OCI-LY3 (cell line): ENCODE results near the gene AMFR.

Experiments used
- H2AFZ ChIP-seq: fragments of 200-600, 300-600 bp; shearing (Covaris generic); 2 replicates; pipeline ENCODE4 v1.6.0; 2014; ENCODE audit warnings: antibody characterized with exemption, low read depth, low read length
- H3K27ac ChIP-seq: fragments of 200-600, 300-600 bp; sonication (generic); 2 replicates; pipeline ENCODE4 v1.5.1; 2014; ENCODE audit warnings: mild to moderate bottlenecking, low read length, moderate library complexity, mixed read lengths
- H3K27me3 ChIP-seq: fragments of 200-600, 300-600 bp; sonication (generic); 2 replicates; pipeline ENCODE4 v1.6.1; 2014; ENCODE audit warnings: low read depth, low read length, mixed read lengths
- H3K36me3 ChIP-seq: fragments of 200-600, 300-600 bp; sonication (generic); replicated peaks from 2 replicates; pipeline ENCODE3; 2014; ENCODE audit warnings: low read depth, low read length, mixed read lengths
- H3K4me1 ChIP-seq: fragments of 300-600, 200-600 bp; sonication (generic); 2 replicates; pipeline ENCODE4 v1.6.1; 2014; ENCODE audit warnings: low read length, mixed read lengths
- H3K4me2 ChIP-seq: fragments of 200-600, 300-600 bp; sonication (generic); 2 replicates; pipeline ENCODE4 v1.6.1; 2014; ENCODE audit warnings: low read length, mixed read lengths
- H3K4me3 ChIP-seq: fragments of 300-600, 200-600 bp; sonication (generic); 2 replicates; pipeline ENCODE4 v1.5.1; 2014; ENCODE audit warnings: antibody characterized with exemption, mild to moderate bottlenecking, low read length, moderate library complexity
- H3K79me2 ChIP-seq: fragments of 300-600, 200-600 bp; shearing (Covaris generic); 2 replicates; pipeline ENCODE4 v1.6.1; 2014; ENCODE audit warnings: mild to moderate bottlenecking, low read length, mixed read lengths
- H3K9ac ChIP-seq: fragments of 300-600, 200-600 bp; shearing (Covaris generic); 2 replicates; pipeline ENCODE4 v1.6.0; 2014; ENCODE audit warnings: mild to moderate bottlenecking, low read length, moderate library complexity
- H3K9me3 ChIP-seq: fragments of 200-600, 300-600 bp; shearing (Covaris generic); 2 replicates; pipeline ENCODE4 v1.6.1; 2014; ENCODE audit warnings: low read length, mixed read lengths; ENCODE audit not compliant: insufficient read depth
- H4K20me1 ChIP-seq: fragments of 200-600, 300-600 bp; sonication (generic); 2 replicates; pipeline ENCODE4 v1.6.1; 2016; ENCODE audit warnings: low read length, mixed read lengths; ENCODE audit not compliant: insufficient read depth
- EZH2phosphoT487 ChIP-seq: fragments of 200-600 bp; shearing (Covaris generic); IDR thresholded peaks from 2 replicates; pipeline ENCODE4 v1.6.1; 2018; ENCODE audit warnings: antibody characterized with exemption, mixed run types, low read depth
- TF ChIP-seq, protein P1 (sequence below): fragments of 200-600, 300-600 bp; sonication (generic); IDR thresholded peaks from 2 replicates; pipeline ENCODE4 v1.5.1; 2014; ENCODE audit warnings: antibody characterized with exemption, low read length, low read depth

The AMFR gene

DNA sequence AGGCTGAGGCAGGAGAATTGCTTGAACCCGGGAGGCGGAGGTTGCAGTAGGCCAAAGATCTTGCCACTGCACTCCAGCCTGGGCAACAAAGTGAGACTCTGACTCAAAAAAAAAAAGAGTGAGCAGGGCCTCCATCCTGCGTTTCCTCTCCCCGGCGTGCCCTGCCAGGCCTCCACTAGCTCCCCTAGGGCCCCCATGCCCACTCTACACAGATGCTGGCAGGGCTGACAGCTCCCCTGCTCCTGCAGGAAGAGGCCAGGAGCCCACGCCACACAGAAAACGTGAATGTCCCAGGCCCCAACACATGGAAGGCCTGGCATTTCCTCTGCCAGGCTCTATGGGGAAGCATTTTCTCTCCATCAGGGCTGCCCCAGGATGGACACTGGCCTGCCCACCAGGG is 109.4 kb downstream of the AMFR start:
- no peaks in the 10 kb centered on the region for H3K27me3 ChIP-seq

DNA sequence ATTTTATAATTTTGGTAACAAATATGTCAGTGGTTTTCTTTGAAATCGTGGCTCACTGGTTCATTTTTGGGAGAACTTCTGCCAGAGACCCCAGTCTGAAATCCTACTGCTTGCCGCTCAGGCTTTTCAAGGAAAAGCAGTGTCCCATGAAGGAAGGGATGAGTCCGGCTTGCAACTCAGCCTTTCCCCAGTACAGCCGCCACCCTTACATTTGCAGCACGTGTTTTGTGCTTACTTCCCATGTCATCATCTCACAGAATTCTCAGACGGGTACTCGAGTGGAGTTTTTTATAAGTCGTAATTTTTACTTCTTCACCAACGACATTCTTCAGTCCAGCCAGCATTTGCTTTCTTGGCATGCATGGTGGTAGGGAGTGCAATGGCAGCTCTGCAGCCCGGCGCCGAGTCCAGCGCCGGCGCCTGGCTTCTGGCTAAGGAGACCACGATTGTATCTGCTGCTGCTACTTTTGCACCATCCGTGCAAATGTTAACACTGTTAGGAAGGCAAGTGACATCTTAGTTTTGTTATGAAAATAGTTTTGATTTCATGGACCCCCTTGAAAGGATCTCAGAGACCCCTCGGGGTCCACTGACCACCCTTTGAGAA is 111.0 kb downstream of the AMFR start:
- TF ChIP-seq EZH2phosphoT487 = no peak
- TF ChIP-seq, protein P1, sequence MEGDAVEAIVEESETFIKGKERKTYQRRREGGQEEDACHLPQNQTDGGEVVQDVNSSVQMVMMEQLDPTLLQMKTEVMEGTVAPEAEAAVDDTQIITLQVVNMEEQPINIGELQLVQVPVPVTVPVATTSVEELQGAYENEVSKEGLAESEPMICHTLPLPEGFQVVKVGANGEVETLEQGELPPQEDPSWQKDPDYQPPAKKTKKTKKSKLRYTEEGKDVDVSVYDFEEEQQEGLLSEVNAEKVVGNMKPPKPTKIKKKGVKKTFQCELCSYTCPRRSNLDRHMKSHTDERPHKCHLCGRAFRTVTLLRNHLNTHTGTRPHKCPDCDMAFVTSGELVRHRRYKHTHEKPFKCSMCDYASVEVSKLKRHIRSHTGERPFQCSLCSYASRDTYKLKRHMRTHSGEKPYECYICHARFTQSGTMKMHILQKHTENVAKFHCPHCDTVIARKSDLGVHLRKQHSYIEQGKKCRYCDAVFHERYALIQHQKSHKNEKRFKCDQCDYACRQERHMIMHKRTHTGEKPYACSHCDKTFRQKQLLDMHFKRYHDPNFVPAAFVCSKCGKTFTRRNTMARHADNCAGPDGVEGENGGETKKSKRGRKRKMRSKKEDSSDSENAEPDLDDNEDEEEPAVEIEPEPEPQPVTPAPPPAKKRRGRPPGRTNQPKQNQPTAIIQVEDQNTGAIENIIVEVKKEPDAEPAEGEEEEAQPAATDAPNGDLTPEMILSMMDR = no peak
- no peaks in the 10 kb centered on the region for H4K20me1 ChIP-seq
- H3K27me3 ChIP-seq = no peaks in the 10 kb centered on the region
- no peak overlapping the region for H3K9ac ChIP-seq
- H3K27ac ChIP-seq = no peak overlapping the region
- no peaks in the 10 kb centered on the region for H3K79me2 ChIP-seq
- no peak overlapping the region for H2AFZ ChIP-seq
- no peak overlapping the region for H3K4me3 ChIP-seq
- H3K4me2 ChIP-seq = no peak overlapping the region
- H3K36me3 ChIP-seq = no peaks in the 10 kb centered on the region
- H3K9me3 ChIP-seq = no peaks in the 10 kb centered on the region
- peaks cover 4% of the 10 kb centered on the region for H3K4me1 ChIP-seq

More for the DNA sequence above, 109.4 kb downstream of the AMFR start:
- H2AFZ ChIP-seq = no peak overlapping the region
- no peak overlapping the region for H3K27ac ChIP-seq
- no peak overlapping the region for H3K4me3 ChIP-seq
- H4K20me1 ChIP-seq = no peaks in the 10 kb centered on the region
- TF ChIP-seq, protein P1 = no peak
- TF ChIP-seq EZH2phosphoT487 = no peak
- no peaks in the 10 kb centered on the region for H3K9me3 ChIP-seq
- no peaks in the 10 kb centered on the region for H3K79me2 ChIP-seq
- H3K4me2 ChIP-seq = no peak overlapping the region
- peaks cover 4% of the 10 kb centered on the region for H3K4me1 ChIP-seq
- no peak overlapping the region for H3K9ac ChIP-seq
- H3K36me3 ChIP-seq = no peaks in the 10 kb centered on the region

DNA sequence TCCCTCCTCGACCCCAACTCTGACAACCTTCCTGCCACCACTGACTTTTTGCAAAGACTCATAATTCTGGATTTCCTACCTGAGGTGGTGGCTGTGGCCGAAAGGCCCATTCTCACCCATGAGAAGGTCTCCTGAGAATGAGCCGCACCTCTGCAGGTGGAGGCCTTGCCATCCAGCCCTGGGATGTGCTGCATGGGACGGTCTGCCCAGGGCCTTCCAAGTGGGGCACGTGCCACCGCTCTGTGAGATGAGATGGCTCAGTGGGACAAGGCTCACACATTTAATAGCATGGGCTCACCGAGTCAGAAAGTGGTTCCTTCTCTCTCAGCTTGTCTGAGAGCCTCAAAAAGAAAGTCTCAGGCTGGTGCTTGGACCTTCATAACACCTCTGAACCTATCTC is 112.8 kb downstream of the AMFR start:
- no peak overlapping the region for H3K27ac ChIP-seq
- no peaks in the 10 kb centered on the region for H3K79me2 ChIP-seq
- H3K27me3 ChIP-seq = no peaks in the 10 kb centered on the region; the same call in 1 of the 2 replicates
- no peaks in the 10 kb centered on the region for H4K20me1 ChIP-seq
- no peak overlapping the region for H3K4me3 ChIP-seq
- TF ChIP-seq, protein P1 = no peak
- no peak for TF ChIP-seq EZH2phosphoT487
- no peak overlapping the region for H2AFZ ChIP-seq
- H3K36me3 ChIP-seq = no peaks in the 10 kb centered on the region
- H3K9me3 ChIP-seq = no peaks in the 10 kb centered on the region
- no peak overlapping the region for H3K4me2 ChIP-seq
- H3K9ac ChIP-seq = no peak overlapping the region
- H3K4me1 ChIP-seq = no peaks in the 10 kb centered on the region

DNA sequence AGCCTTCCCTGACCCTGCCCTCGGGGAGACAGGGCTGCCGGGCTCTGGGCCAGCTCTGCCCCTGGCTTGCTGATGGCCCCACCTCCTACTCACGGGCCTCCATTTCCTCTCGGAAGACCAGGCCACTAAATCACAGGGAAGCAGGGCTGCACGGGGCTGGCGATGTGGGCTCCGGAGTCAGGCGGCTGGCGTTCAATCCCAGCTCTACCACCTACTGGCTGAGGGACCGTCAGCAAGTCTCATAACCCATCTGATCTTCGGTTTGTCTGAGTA is 113.4 kb downstream of the AMFR start:
- no peak overlapping the region for H3K9ac ChIP-seq
- no peaks in the 10 kb centered on the region for H4K20me1 ChIP-seq
- no peak overlapping the region for H3K4me2 ChIP-seq
- no peaks in the 10 kb centered on the region; the same call in 1 of the 2 replicates for H3K27me3 ChIP-seq
- H3K27ac ChIP-seq = no peak overlapping the region
- no peaks in the 10 kb centered on the region for H3K79me2 ChIP-seq
- no peaks in the 10 kb centered on the region for H3K4me1 ChIP-seq
- no peaks in the 10 kb centered on the region for H3K36me3 ChIP-seq
- no peak overlapping the region for H2AFZ ChIP-seq
- H3K4me3 ChIP-seq = no peak overlapping the region
- H3K9me3 ChIP-seq = no peaks in the 10 kb centered on the region
- TF ChIP-seq, protein P1 = no peak
- no peak for TF ChIP-seq EZH2phosphoT487
